HK-2 (cell line): ENCODE data around the gene PNPLA7.
"Not testable (repeated sequence)": the region's sequence is repeated elsewhere in the genome, so short reads cannot be mapped to it uniquely, and the experiment has no call there.

Source experiments
- DNase-seq: peaks from one replicate; pipeline ENCODE4 v3.0.0-alpha.2; 2018; ENCODE audit not compliant: unreplicated experiment

PNPLA7 gene

GRCh38 chr9:137575716-137576411, 25.7 kb upstream of the PNPLA7 start:
- no peak for DNase-seq

GRCh38 chr9:137575364-137575715, 25.1 kb upstream of the PNPLA7 start:
- no peak for DNase-seq

GRCh38 chr9:137574192-137574591, 24.0 kb upstream of the PNPLA7 start:
- DNase-seq = no peak

- no peak for DNase-seq
Observed at GRCh38 chr9:137570566-137570965, 20.4 kb upstream of the PNPLA7 start.

- no peak for DNase-seq
Observed at GRCh38 chr9:137569609-137570203, 19.5 kb upstream of the PNPLA7 start.

GRCh38 chr9:137568445-137568844, 18.2 kb upstream of the PNPLA7 start:
- DNase-seq = not testable (repeated sequence)

GRCh38 chr9:137564817-137565411, 14.7 kb upstream of the PNPLA7 start:
- no peak for DNase-seq

GRCh38 chr9:137564134-137564533, 13.9 kb upstream of the PNPLA7 start:
- no peak for DNase-seq

- no peak for DNase-seq
Observed at GRCh38 chr9:137558127-137558526, 7.9 kb upstream of the PNPLA7 start.

GRCh38 chr9:137556069-137556838, 6.1 kb upstream of the PNPLA7 start:
- no peak for DNase-seq

GRCh38 chr9:137555179-137555578, 5.0 kb upstream of the PNPLA7 start:
- DNase-seq = no peak

- DNase-seq = no peak
Observed at GRCh38 chr9:137554349-137554748, 4.1 kb upstream of the PNPLA7 start.

GRCh38 chr9:137553654-137554053, 3.5 kb upstream of the PNPLA7 start:
- DNase-seq = not testable (repeated sequence)

- DNase-seq = peak; percentile 8
Observed at GRCh38 chr9:137552022-137552768, 2.0 kb upstream of the PNPLA7 start.

GRCh38 chr9:137551264-137552021, 1.2 kb upstream of the PNPLA7 start, which contains the start of gene MRPL41:
Gene MRPL41 (plus strand): TSS chr9:137551879. CDS start chr9:137552082, 203 bp downstream.
- DNase-seq = peak; percentile 91

GRCh38 chr9:137550958-137551263, 709 bp upstream of the PNPLA7 start:
- not testable (repeated sequence) for DNase-seq

GRCh38 chr9:137547687-137548543, 2.3 kb downstream of the PNPLA7 start:
- DNase-seq = no peak

- no peak for DNase-seq
Observed at GRCh38 chr9:137545123-137545522, 5.1 kb downstream of the PNPLA7 start.

- no peak for DNase-seq
Observed at GRCh38 chr9:137544176-137544760, 5.9 kb downstream of the PNPLA7 start.
